HepG2 (cell line): Measurements from ENCODE around the gene C2orf42. TPM values are rescaled to one million over a fixed set of nuclear protein-coding genes. Genes with fewer than 3 reads are reported as not detected.

Experiments used
- GABPA ChIP-seq, 2 experiments: IDR thresholded peaks; 2 replicates each; pipeline ENCODE4 v1.6.1; 2011 to 2016; ENCODE audit warnings: low read depth in 2 of 2, low read length in 1 of 2, missing biosample characterization in 1 of 2, missing genetic modification characterization in 1 of 2
- GATAD2A ChIP-seq: IDR thresholded peaks from 2 replicates; pipeline ENCODE4 v1.6.1; 2016
- GMEB2 ChIP-seq: IDR thresholded peaks from 2 replicates; pipeline ENCODE4 v1.6.1; 2016; ENCODE audit warnings: missing biosample characterization, missing genetic modification reagents, low read depth
- MIXL1 ChIP-seq: IDR thresholded peaks from 2 replicates; pipeline ENCODE4 v1.6.1; 2016
- NR0B2 ChIP-seq: sonication (generic); formaldehyde crosslinking; IDR thresholded peaks from 2 replicates; pipeline ENCODE4 v1.4.0; 2020; ENCODE audit warnings: mild to moderate bottlenecking, missing genetic modification reagents
- NR2C2 ChIP-seq: sonication (generic); formaldehyde crosslinking; IDR thresholded peaks from 2 replicates; pipeline ENCODE4 v1.4.0; 2020; ENCODE audit warnings: missing genetic modification reagents, mild to moderate bottlenecking, moderate library complexity, borderline replicate concordance
- PATZ1 ChIP-seq: sonication (generic); formaldehyde crosslinking; IDR thresholded peaks from 2 replicates; pipeline ENCODE4 v1.4.0; 2020; ENCODE audit warnings: missing genetic modification reagents
- PLSCR1 ChIP-seq: sonication (generic); formaldehyde crosslinking; IDR thresholded peaks from 2 replicates; pipeline ENCODE4 v1.5.0; 2020; ENCODE audit warnings: missing genetic modification reagents, mild to moderate bottlenecking, borderline replicate concordance
- RBFOX2 ChIP-seq: fragments of 200-400 bp; formaldehyde crosslinking; IDR thresholded peaks from 2 replicates; pipeline ENCODE4 v1.6.1; 2017; ENCODE audit warnings: low read depth, mild to moderate bottlenecking, low read length
- RBM22 ChIP-seq: fragments of 200-400 bp; formaldehyde crosslinking; optimal IDR thresholded peaks from 2 replicates; pipeline ENCODE3; 2017; ENCODE audit warnings: mild to moderate bottlenecking, low read length, moderate library complexity
- RXRB ChIP-seq: IDR thresholded peaks from 2 replicates; pipeline ENCODE4 v1.6.1; 2016; ENCODE audit warnings: borderline replicate concordance, missing genetic modification reagents, missing compliant biosample characterization
- SMARCE1 ChIP-seq: fragments of 450-650 bp; IDR thresholded peaks from 2 replicates; pipeline ENCODE4 v1.6.1; 2017; ENCODE audit warnings: borderline replicate concordance
- SOX6 ChIP-seq, 2 experiments: fragments of 450-650 bp in 1 of 2; sonication (generic) in 1 of 2; formaldehyde crosslinking in 1 of 2; IDR thresholded peaks; 2 replicates each; pipeline versions ENCODE4 v1.4.0 to v1.6.1; 2017 to 2020; ENCODE audit warnings: antibody characterized with exemption in 1 of 2, mild to moderate bottlenecking in 1 of 2, missing genetic modification reagents in 1 of 2
- SP5 ChIP-seq: IDR thresholded peaks from 2 replicates; pipeline ENCODE4 v1.6.1; 2016; ENCODE audit warnings: low read depth, borderline replicate concordance
- ZKSCAN8 ChIP-seq: IDR thresholded peaks from 2 replicates; pipeline ENCODE4 v1.6.1; 2016; ENCODE audit warnings: borderline replicate concordance, missing genetic modification reagents, missing compliant biosample characterization
- ZNF24 ChIP-seq: fragments of 450-650 bp; IDR thresholded peaks from 2 replicates; pipeline ENCODE4 v1.6.1; 2017; ENCODE audit warnings: antibody characterized with exemption, mild to moderate bottlenecking
- ZNF281 ChIP-seq: sonication (generic); formaldehyde crosslinking; IDR thresholded peaks from 2 replicates; pipeline ENCODE4 v1.4.0; 2020; ENCODE audit warnings: missing genetic modification reagents, borderline replicate concordance
- ZNF605 ChIP-seq: sonication (generic); formaldehyde crosslinking; IDR thresholded peaks from 2 replicates; pipeline ENCODE4 v1.8.0; 2022; ENCODE audit warnings: mild to moderate bottlenecking, missing genetic modification reagents
- ZNF614 ChIP-seq: IDR thresholded peaks from 2 replicates; pipeline ENCODE4 v1.6.1; 2018; ENCODE audit warnings: missing biosample characterization, missing genetic modification reagents, inconsistent platforms, borderline replicate concordance
- ZNF619 ChIP-seq: sonication (generic); formaldehyde crosslinking; IDR thresholded peaks from 2 replicates; pipeline ENCODE4 v1.4.0; 2020; ENCODE audit warnings: mild to moderate bottlenecking, missing genetic modification reagents
- ZNF644 ChIP-seq: IDR thresholded peaks from 2 replicates; pipeline ENCODE4 v1.6.1; 2016; ENCODE audit warnings: low read depth
- ZNF792 ChIP-seq: IDR thresholded peaks from 2 replicates; pipeline ENCODE4 v1.6.1; 2016
- polyA plus RNA-seq, 8 experiments: library from polyadenylated mRNA; depleted of rRNA in 3 of 8; stranded (reverse) in 7 of 8; unstranded in 1 of 8; fragments of >200 nt; fragmentation: Illumina TruSeq in 4 of 8; extraction: Trizol in 4 of 8; gene quantifications; 2 replicates each; pipeline versions ENCODE4 v1.2.1 to v1.2.3, GENCODE V29; 2011 to 2016; ENCODE audit warnings: low read depth in 4 of 8, missing spikeins in 1 of 8, mixed read lengths in 1 of 8; ENCODE audit not compliant: insufficient read depth in 1 of 8
- total RNA-seq, 5 experiments: library from RNA; depleted of rRNA; stranded (reverse); fragments of >200 nt; fragmentation: Illumina TruSeq; extraction: Trizol; gene quantifications; 2 replicates each; pipeline ENCODE4 v1.2.3, GENCODE V29; 2016; ENCODE audit warnings: low read depth in 1 of 5

The C2orf42 gene
- total and polyA plus RNA-seq, 2 of the 13 experiments (the other 11 are each of a cell fraction or from before 2014, with no cell fraction given), result 9.3 to 9.9 TPM

GRCh38 chr2:70118798-70119454 lies 71.9 kb downstream of the C2orf42 start (continued):
- peak; percentile 95 for TF ChIP-seq ZNF281 (CRISPR knock-in tag)
- TF ChIP-seq PATZ1 (CRISPR knock-in tag), result peak; percentile 49; the same call in 1 of the 2 replicates
- peak; percentile 97 for TF ChIP-seq ZNF792 (CRISPR knock-in tag)
- 0 out of 2 replicates have a peak, but pooled peaks have one; percentile 16 for TF ChIP-seq ZNF24
- 0 out of 2 replicates have a peak, but pooled peaks have one; percentile 25 for TF ChIP-seq ZNF605 (CRISPR knock-in tag)
- 0 out of 2 replicates have a peak, but pooled peaks have one; percentile 44 for TF ChIP-seq ZKSCAN8 (CRISPR knock-in tag)
- no peak for TF ChIP-seq GABPA (IDR thresholded peaks at IDR 0.05; ENCODE audit: low read depth, low read length)
- no peak for TF ChIP-seq GABPA (CRISPR knock-in tag; IDR thresholded peaks at IDR 0.05; ENCODE audit: low read depth)
- no peak for TF ChIP-seq SMARCE1
- TF ChIP-seq ZNF644 (CRISPR knock-in tag), result 0 out of 2 replicates have a peak, but pooled peaks have one; percentile 17
- 0 out of 2 replicates have a peak, but pooled peaks have one; percentile 41 for TF ChIP-seq NR0B2
- peak; percentile 26; the same call in 1 of the 2 replicates for TF ChIP-seq SP5 (CRISPR knock-in tag)
- TF ChIP-seq MIXL1 (CRISPR knock-in tag), result no peak
- TF ChIP-seq RXRB, result 0 out of 2 replicates have a peak, but pooled peaks have one; percentile 25
- TF ChIP-seq RBM22, result no peak
- TF ChIP-seq NR2C2, result no peak
- TF ChIP-seq GATAD2A (CRISPR knock-in tag), result peak; percentile 36; the same call in 1 of the 2 replicates
- no peak for TF ChIP-seq PLSCR1
- no peak for TF ChIP-seq GMEB2
- peak; percentile 66; the same call in 1 of the 2 replicates for TF ChIP-seq ZNF614 (CRISPR knock-in tag)
- TF ChIP-seq ZNF619 (CRISPR knock-in tag), result peak; percentile 35; the same call in 1 of the 2 replicates
- no peak for TF ChIP-seq RBFOX2
- no peak for TF ChIP-seq SOX6 (IDR thresholded peaks at IDR 0.05)
- TF ChIP-seq SOX6 (CRISPR knock-in tag; IDR thresholded peaks at IDR 0.05), result peak; percentile 61
